Prostate gland (tissue), 2 donors: ENCODE measurements around the gene PRDM11.

ENCODE experiments used
- CTCF ChIP-seq, 4 experiments: fragments of 200-600 bp in 2 of 4; fragments of 450-650 bp in 2 of 4; sonication (generic) in 2 of 4; IDR thresholded peaks; 1 replicate in 3 of 4; 2 replicates in 1 of 4; pipeline ENCODE4 v1.5.1; 2016 to 2019; ENCODE audit warnings: antibody characterized with exemption in 4 of 4, mild to moderate bottlenecking in 2 of 4, moderate library complexity in 2 of 4
- POLR2A ChIP-seq: fragments of 450-650 bp; IDR thresholded peaks from one replicate; pipeline ENCODE4 v1.6.1; 2016; ENCODE audit warnings: antibody characterized with exemption, mild to moderate bottlenecking
- POLR2AphosphoS5 ChIP-seq: sonication (generic); formaldehyde crosslinking; IDR thresholded peaks from one replicate; pipeline ENCODE4 v1.6.1; 2017; ENCODE audit warnings: antibody characterized with exemption

GRCh38 chr11:45098929-45099328 is 47.5 kb upstream of the PRDM11 start:
- TF ChIP-seq CTCF (IDR thresholded peaks at IDR 0.05) (no peak), POLR2A (no peak), POLR2AphosphoS5 (no peak)
